ENCODE measurements around the gene KPNA1.

GRCh38 chr3:122564155-122564912 lies 49.6 kb upstream of the KPNA1 start, which contains the start of the genes DTX3L and PARP9:
- TF ChIP-seq CTCF (IDR thresholded peaks at IDR 0.05) (no peak), REST (IDR thresholded peaks at IDR 0.05; ENCODE audit: insufficient read depth in 1 of 2, low read depth in 2 of 2, low read length in 1 of 2) (no peak), POLR2AphosphoS5 (IDR thresholded peaks at IDR 0.05; ENCODE audit: low read depth, low read length) (peak; percentile 63), TCF7L2 (IDR thresholded peaks at IDR 0.05; ENCODE audit: low read depth, low read length) (0 out of 2 replicates have a peak, but pooled peaks have one; percentile 21)

All from Panc1 (cell line).